Measurements from ENCODE around the gene TBXAS1.

- TF ChIP-seq POLR2A (IDR thresholded peaks at IDR 0.05; ENCODE audit: low read length) (no peak), GATA1 (IDR thresholded peaks at IDR 0.05; ENCODE audit: low read depth, low read length) (no peak)
Measured at GRCh38 chr7:140025814-140026433, 196.9 kb downstream of the TBXAS1 start.

Data from erythroblast (primary cell).